Stimulated activated CD4-positive, alpha-beta T cell treated with anti-CD3 and anti-CD28 coated beads, TNF-alpha, amount 100 ng/mL, for 24 hours (primary cell): ENCODE data around the gene BCL7B.
"Not testable (repeated sequence)": the region's sequence is repeated elsewhere in the genome, so short reads cannot be mapped to it uniquely, and the experiment has no call there.

Source experiments
- DNase-seq, 3 experiments: peaks; one replicate each; pipeline ENCODE4 v3.0.0-alpha.2; 2020; ENCODE audit warnings: low read depth in 3 of 3

Gene BCL7B

GRCh38 chr7:73557397-73558257 is at the start of gene BCL7B:
BCL7B (minus strand) TSS chr7:73557690; CDS start chr7:73557578, 112 bp downstream.
- DNase-seq = peak; percentile 48 to 69 (median 65)

- no peak for DNase-seq
These were observed 48.2 kb upstream of the BCL7B start for GRCh38 chr7:73605601-73606220.

GRCh38 chr7:73602721-73603651 is 45.5 kb upstream of the BCL7B start:
- no peak for DNase-seq

GRCh38 chr7:73599916-73600315 is 42.4 kb upstream of the BCL7B start:
- DNase-seq = no peak

GRCh38 chr7:73599151-73599882 is 41.8 kb upstream of the BCL7B start:
- DNase-seq = no peak

- no peak for DNase-seq
These were observed 40.7 kb upstream of the BCL7B start for GRCh38 chr7:73597978-73598782.

GRCh38 chr7:73596191-73597065 is 38.9 kb upstream of the BCL7B start:
- DNase-seq = no peak

- no peak for DNase-seq
These were observed 37.9 kb upstream of the BCL7B start for GRCh38 chr7:73595358-73595757.

GRCh38 chr7:73593207-73594045 is 35.9 kb upstream of the BCL7B start:
- no peak for DNase-seq

GRCh38 chr7:73586911-73587310 is 29.4 kb upstream of the BCL7B start:
- DNase-seq = no peak

- no peak for DNase-seq
These were observed 27.7 kb upstream of the BCL7B start for GRCh38 chr7:73585196-73585595.

- no peak for DNase-seq
These were observed 25.2 kb upstream of the BCL7B start for GRCh38 chr7:73582664-73583202.

GRCh38 chr7:73581006-73581405 is 23.5 kb upstream of the BCL7B start:
- not testable (repeated sequence) for DNase-seq

GRCh38 chr7:73578342-73579128 is 21.0 kb upstream of the BCL7B start, which contains the start of gene TBL2:
TBL2 (minus strand) TSS chr7:73578579; CDS start chr7:73578549, 30 bp downstream.
- DNase-seq = peak; percentile 96 to 98 (median 98)

- DNase-seq = no peak
These were observed 20.3 kb upstream of the BCL7B start for GRCh38 chr7:73577627-73578341.

- no peak for DNase-seq
These were observed 16.3 kb upstream of the BCL7B start for GRCh38 chr7:73573791-73574190.

- DNase-seq = no peak
These were observed 15.8 kb upstream of the BCL7B start for GRCh38 chr7:73573276-73573675.
